Activated CD8-positive, alpha-beta T cell treated with anti-CD3 and anti-CD28 coated beads for 36 hours (primary cell): ENCODE data around the gene GRK5. TPM values are rescaled to one million over a fixed set of nuclear protein-coding genes. Genes with fewer than 3 reads are reported as not detected.

Experiments used
- ATAC-seq: fragments of 200-7000 bp; cut with Tn5 transposase; one replicate; pipeline ENCODE4 v1.10.0; 2021; ENCODE audit warnings: mild to moderate bottlenecking, moderate library complexity
- CTCF ChIA-PET: fragments of 350-600 bp; sonication (Branson Sonifier 250); formaldehyde crosslinking; loops from one replicate; lab custom pipeline; 2021; ENCODE audit warnings: antibody characterized with exemption; lab: Charles Lee
- POLR2A ChIA-PET: fragments of 350-600 bp; sonication (Branson Sonifier 250); formaldehyde crosslinking; loops from one replicate; lab custom pipeline; 2021; ENCODE audit warnings: antibody characterized with exemption; lab: Charles Lee
- DNase-seq: peaks from one replicate; pipeline ENCODE4 v3.0.0-alpha.2; 2020
- H3K27ac Mint-ChIP-seq: one replicate; pipeline ENCODE4 v1.8.0; 2021; ENCODE audit warnings: mild to moderate bottlenecking, mixed read lengths
- H3K27me3 Mint-ChIP-seq: one replicate; pipeline ENCODE4 v1.8.0; 2021; ENCODE audit warnings: mixed read lengths
- H3K36me3 Mint-ChIP-seq: one replicate; pipeline ENCODE4 v1.8.0; 2021; ENCODE audit warnings: low read depth, mixed read lengths
- H3K4me1 Mint-ChIP-seq: one replicate; pipeline ENCODE4 v1.8.0; 2021; ENCODE audit warnings: low read depth, mixed read lengths
- H3K4me3 Mint-ChIP-seq: one replicate; pipeline ENCODE4 v1.8.0; 2021; ENCODE audit warnings: mild to moderate bottlenecking, moderate library complexity, mixed read lengths
- H3K9me3 Mint-ChIP-seq: one replicate; pipeline ENCODE4 v1.8.0; 2021; ENCODE audit warnings: mixed read lengths
- intact Hi-C: fragments of 100-400 bp; cut with micrococcal nuclease; formaldehyde crosslinking; loops from one replicate; pipeline ENCODE4 v1.10.0; 2022
- total RNA-seq, 2 experiments: library from RNA; stranded (reverse); gene quantifications; one replicate each; pipeline ENCODE4 v1.2.3, GENCODE V29; 2021
- TF ChIP-seq, protein P1 (sequence below): fragments of 200-600 bp; IDR thresholded peaks from one replicate; pipeline ENCODE4 v1.8.0; 2022; ENCODE audit warnings: antibody characterized with exemption, mild to moderate bottlenecking

The GRK5 gene
- total RNA-seq, 2 experiments from 2014 or later = 14.8 to 15.6 TPM

DNA sequence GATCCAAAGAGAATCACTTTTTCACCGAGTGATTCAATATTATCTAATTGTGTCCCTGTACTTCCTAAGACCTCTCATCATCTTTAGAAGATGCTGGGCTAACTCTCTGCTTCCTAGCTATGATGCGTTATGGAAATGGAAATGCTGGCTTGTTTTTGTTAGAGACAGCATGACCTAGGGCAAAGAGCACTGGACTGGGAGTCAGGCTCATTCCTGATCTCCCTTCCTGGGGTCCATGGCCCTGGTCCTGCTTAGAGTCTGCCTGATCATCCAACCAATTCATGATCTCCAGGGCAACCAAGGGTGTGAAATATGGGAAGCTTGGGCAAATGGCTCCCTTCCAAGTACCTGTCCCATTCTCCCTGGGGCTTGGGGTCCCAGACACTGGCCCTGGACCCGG, 198.8 kb downstream of the GRK5 start:
- H3K9me3 Mint-ChIP-seq = no peaks in the 10 kb centered on the region
- TF ChIP-seq, protein P1, sequence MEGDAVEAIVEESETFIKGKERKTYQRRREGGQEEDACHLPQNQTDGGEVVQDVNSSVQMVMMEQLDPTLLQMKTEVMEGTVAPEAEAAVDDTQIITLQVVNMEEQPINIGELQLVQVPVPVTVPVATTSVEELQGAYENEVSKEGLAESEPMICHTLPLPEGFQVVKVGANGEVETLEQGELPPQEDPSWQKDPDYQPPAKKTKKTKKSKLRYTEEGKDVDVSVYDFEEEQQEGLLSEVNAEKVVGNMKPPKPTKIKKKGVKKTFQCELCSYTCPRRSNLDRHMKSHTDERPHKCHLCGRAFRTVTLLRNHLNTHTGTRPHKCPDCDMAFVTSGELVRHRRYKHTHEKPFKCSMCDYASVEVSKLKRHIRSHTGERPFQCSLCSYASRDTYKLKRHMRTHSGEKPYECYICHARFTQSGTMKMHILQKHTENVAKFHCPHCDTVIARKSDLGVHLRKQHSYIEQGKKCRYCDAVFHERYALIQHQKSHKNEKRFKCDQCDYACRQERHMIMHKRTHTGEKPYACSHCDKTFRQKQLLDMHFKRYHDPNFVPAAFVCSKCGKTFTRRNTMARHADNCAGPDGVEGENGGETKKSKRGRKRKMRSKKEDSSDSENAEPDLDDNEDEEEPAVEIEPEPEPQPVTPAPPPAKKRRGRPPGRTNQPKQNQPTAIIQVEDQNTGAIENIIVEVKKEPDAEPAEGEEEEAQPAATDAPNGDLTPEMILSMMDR = no peak
- DNase-seq = no peak
- ATAC-seq = no peak
- no peaks in the 10 kb centered on the region for H3K27me3 Mint-ChIP-seq
- no peak overlapping the region for H3K4me3 Mint-ChIP-seq
- H3K36me3 Mint-ChIP-seq = peaks cover 1% of the 10 kb centered on the region
- intact Hi-C loops = no loop called here
- POLR2A ChIA-PET = interaction anchor here (0.9 to 1.6 kb wide), 2 partner anchors 100 to 135 kb away, joined by 3 to 5 read pairs; no protein-coding TSS in a partner anchor
- no peaks in the 10 kb centered on the region for H3K4me1 Mint-ChIP-seq
- H3K27ac Mint-ChIP-seq = no peak overlapping the region
- CTCF ChIA-PET = interaction anchor here (0.9 to 2.3 kb wide), 6 partner anchors 13 to 207 kb away, joined by 3 to 11 read pairs (median 4); no protein-coding TSS in a partner anchor

- no peak overlapping the region for H3K27ac Mint-ChIP-seq
- intact Hi-C loops = no loop called here
Observed at GRCh38 chr10:119406601-119407253, 199.4 kb downstream of the GRK5 start.

DNA sequence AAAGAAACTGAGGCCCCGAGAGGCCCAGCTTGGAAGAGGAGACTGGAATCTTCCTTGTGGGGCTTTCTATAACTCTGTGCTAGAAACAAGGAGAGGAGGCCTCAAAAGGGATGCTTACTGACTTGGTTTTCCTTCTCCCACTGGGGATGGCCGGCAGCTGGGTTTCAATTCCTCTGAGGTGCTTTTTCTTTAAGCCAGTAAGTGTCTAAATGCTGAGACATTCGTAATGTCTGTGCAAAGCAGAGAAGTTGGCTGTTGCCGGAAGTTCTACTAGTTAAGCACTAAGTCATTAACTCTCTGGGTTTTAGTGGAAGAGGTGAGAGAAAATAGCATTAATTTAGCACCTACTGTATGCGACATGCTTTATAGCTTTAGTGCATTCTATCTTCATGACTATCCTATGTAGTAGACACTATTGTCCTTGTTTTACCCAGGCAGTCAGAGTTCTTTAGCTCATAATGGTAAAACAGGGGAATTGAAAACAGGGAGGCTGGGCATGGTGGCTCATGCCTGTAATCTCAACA, 199.9 kb downstream of the GRK5 start:
- intact Hi-C loops = no loop called here
- ChIA-PET POLR2A (interaction anchor here (1.0 to 1.6 kb wide), 3 partner anchors 18 to 101 kb away, joined by 3 to 5 read pairs (median 3); no protein-coding TSS in a partner anchor), CTCF (interaction anchor here (1.3 to 2.3 kb wide), 6 partner anchors 9 to 208 kb away, joined by 3 to 11 read pairs (median 5); no protein-coding TSS in a partner anchor)
- Mint-ChIP-seq H3K27me3 (no peaks in the 10 kb centered on the region), H3K9me3 (no peaks in the 10 kb centered on the region), H3K36me3 (peaks cover 1% of the 10 kb centered on the region), H3K4me1 (no peaks in the 10 kb centered on the region), H3K27ac (no peak overlapping the region), H3K4me3 (no peak overlapping the region)
- ATAC-seq (no peak), DNase-seq (no peak)
- TF ChIP-seq, protein P1 = no peak

More at GRCh38 chr10:119406601-119407253, 199.4 kb downstream of the GRK5 start:
- ATAC-seq = no peak
- H3K27me3 Mint-ChIP-seq = no peaks in the 10 kb centered on the region
- no peaks in the 10 kb centered on the region for H3K9me3 Mint-ChIP-seq
- no peaks in the 10 kb centered on the region for H3K4me1 Mint-ChIP-seq
- ChIA-PET CTCF (interaction anchor here (0.9 to 2.3 kb wide), 7 partner anchors 9 to 207 kb away, joined by 3 to 11 read pairs (median 5); no protein-coding TSS in a partner anchor), POLR2A (interaction anchor here (0.9 to 1.6 kb wide), 4 partner anchors 17 to 136 kb away, joined by 3 to 5 read pairs (median 3); no protein-coding TSS in a partner anchor)
- DNase-seq = no peak
- TF ChIP-seq, protein P1 = no peak
- H3K36me3 Mint-ChIP-seq = peaks cover 1% of the 10 kb centered on the region
- H3K4me3 Mint-ChIP-seq = no peak overlapping the region

GRCh38 chr10:119408072-119408471, 200.7 kb downstream of the GRK5 start:
- ChIA-PET POLR2A (no interaction called here), CTCF (interaction anchor here (1.6 to 1.7 kb wide), 2 partner anchors 8 to 10 kb away, joined by 3 to 5 read pairs; no protein-coding TSS in a partner anchor)
- TF ChIP-seq, protein P1 = no peak
- Mint-ChIP-seq H3K27me3 (no peaks in the 10 kb centered on the region), H3K27ac (no peak overlapping the region), H3K4me3 (no peak overlapping the region), H3K4me1 (no peaks in the 10 kb centered on the region), H3K9me3 (no peaks in the 10 kb centered on the region), H3K36me3 (peaks cover 1% of the 10 kb centered on the region)
- no peak for ATAC-seq
- intact Hi-C loops = no loop called here
- DNase-seq = no peak

- CTCF ChIA-PET = interaction anchor here (1.1 to 1.7 kb wide), 2 partner anchors 9 to 203 kb away, joined by 3 to 4 read pairs; no protein-coding TSS in a partner anchor
- POLR2A ChIA-PET = no interaction called here
- H3K4me1 Mint-ChIP-seq = no peaks in the 10 kb centered on the region
- ATAC-seq (no peak), DNase-seq (no peak)
- no peak overlapping the region for H3K4me3 Mint-ChIP-seq
- TF ChIP-seq, protein P1 = no peak
- H3K36me3 Mint-ChIP-seq = peaks cover 1% of the 10 kb centered on the region
- H3K9me3 Mint-ChIP-seq = no peaks in the 10 kb centered on the region
- H3K27ac Mint-ChIP-seq = no peak overlapping the region
- intact Hi-C loops = no loop called here
- no peaks in the 10 kb centered on the region for H3K27me3 Mint-ChIP-seq
Observed at GRCh38 chr10:119408969-119409371, 201.6 kb downstream of the GRK5 start.
